HG02943 (cell line): ENCODE results near the gene LCN15.

Source experiments
- ATAC-seq: cut with Tn5 transposase; IDR thresholded peaks from one replicate; pipeline ENCODE4 v1.9.1; 2021; ENCODE audit warnings: mild to moderate bottlenecking, low read depth, moderate library complexity; ENCODE audit not compliant: unreplicated experiment

The LCN15 gene

GRCh38 chr9:136710543-136710942 is 53.8 kb downstream of the LCN15 start:
- no peak for ATAC-seq
